ENCODE measurements around the gene RAB26.

The RAB26 gene

GRCh38 chr16:2155091-2155950 is 6.9 kb downstream of the RAB26 start, which contains the start of gene TRAF7 (continued):
- TF ChIP-seq, protein P1, sequence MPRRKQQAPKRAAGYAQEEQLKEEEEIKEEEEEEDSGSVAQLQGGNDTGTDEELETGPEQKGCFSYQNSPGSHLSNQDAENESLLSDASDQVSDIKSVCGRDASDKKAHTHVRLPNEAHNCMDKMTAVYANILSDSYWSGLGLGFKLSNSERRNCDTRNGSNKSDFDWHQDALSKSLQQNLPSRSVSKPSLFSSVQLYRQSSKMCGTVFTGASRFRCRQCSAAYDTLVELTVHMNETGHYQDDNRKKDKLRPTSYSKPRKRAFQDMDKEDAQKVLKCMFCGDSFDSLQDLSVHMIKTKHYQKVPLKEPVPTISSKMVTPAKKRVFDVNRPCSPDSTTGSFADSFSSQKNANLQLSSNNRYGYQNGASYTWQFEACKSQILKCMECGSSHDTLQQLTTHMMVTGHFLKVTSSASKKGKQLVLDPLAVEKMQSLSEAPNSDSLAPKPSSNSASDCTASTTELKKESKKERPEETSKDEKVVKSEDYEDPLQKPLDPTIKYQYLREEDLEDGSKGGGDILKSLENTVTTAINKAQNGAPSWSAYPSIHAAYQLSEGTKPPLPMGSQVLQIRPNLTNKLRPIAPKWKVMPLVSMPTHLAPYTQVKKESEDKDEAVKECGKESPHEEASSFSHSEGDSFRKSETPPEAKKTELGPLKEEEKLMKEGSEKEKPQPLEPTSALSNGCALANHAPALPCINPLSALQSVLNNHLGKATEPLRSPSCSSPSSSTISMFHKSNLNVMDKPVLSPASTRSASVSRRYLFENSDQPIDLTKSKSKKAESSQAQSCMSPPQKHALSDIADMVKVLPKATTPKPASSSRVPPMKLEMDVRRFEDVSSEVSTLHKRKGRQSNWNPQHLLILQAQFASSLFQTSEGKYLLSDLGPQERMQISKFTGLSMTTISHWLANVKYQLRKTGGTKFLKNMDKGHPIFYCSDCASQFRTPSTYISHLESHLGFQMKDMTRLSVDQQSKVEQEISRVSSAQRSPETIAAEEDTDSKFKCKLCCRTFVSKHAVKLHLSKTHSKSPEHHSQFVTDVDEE (CRISPR knock-in tag; IDR thresholded peaks at IDR 0.05) = no peak; the same call in 1 of the 2 replicates
- TF ChIP-seq, protein P2, sequence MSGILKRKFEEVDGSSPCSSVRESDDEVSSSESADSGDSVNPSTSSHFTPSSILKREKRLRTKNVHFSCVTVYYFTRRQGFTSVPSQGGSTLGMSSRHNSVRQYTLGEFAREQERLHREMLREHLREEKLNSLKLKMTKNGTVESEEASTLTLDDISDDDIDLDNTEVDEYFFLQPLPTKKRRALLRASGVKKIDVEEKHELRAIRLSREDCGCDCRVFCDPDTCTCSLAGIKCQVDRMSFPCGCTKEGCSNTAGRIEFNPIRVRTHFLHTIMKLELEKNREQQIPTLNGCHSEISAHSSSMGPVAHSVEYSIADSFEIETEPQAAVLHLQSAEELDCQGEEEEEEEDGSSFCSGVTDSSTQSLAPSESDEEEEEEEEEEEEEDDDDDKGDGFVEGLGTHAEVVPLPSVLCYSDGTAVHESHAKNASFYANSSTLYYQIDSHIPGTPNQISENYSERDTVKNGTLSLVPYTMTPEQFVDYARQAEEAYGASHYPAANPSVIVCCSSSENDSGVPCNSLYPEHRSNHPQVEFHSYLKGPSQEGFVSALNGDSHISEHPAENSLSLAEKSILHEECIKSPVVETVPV (CRISPR knock-in tag; IDR thresholded peaks at IDR 0.05) = peak; percentile 71; the same call in 1 of the 2 replicates
- no peak for TF ChIP-seq ZNF8 (CRISPR knock-in tag; IDR thresholded peaks at IDR 0.05)
- no peak; the same call in none of the 2 replicates for TF ChIP-seq CREB5 (CRISPR knock-in tag; IDR thresholded peaks at IDR 0.05; ENCODE audit: low read depth)
- no peak for TF ChIP-seq ZNF70 (CRISPR knock-in tag; IDR thresholded peaks at IDR 0.05)

GRCh38 chr16:2155977-2156848 is 7.8 kb downstream of the RAB26 start:
- peak; percentile 22 for ATAC-seq
- no peak for TF ChIP-seq ISL1 (CRISPR knock-in tag; IDR thresholded peaks at IDR 0.05)

GRCh38 chr16:2156849-2157224 is 8.4 kb downstream of the RAB26 start:
- no peak for ATAC-seq
- TF ChIP-seq TOX (CRISPR knock-in tag; IDR thresholded peaks at IDR 0.05; ENCODE audit: borderline replicate concordance) = no peak
- TF ChIP-seq CSDC2 (CRISPR knock-in tag; IDR thresholded peaks at IDR 0.05) = no peak
- TF ChIP-seq TCF4 (CRISPR knock-in tag; IDR thresholded peaks at IDR 0.05; ENCODE audit: borderline replicate concordance) = no peak
- no peak for TF ChIP-seq CREB5 (CRISPR knock-in tag; IDR thresholded peaks at IDR 0.05; ENCODE audit: low read depth)
- TF ChIP-seq ZNF8 (CRISPR knock-in tag; IDR thresholded peaks at IDR 0.05) = no peak
- TF ChIP-seq POU6F1 (CRISPR knock-in tag; IDR thresholded peaks at IDR 0.05; ENCODE audit: borderline replicate concordance, low read depth) = no peak
- no peak for TF ChIP-seq OSR1 (CRISPR knock-in tag; IDR thresholded peaks at IDR 0.05)
- TF ChIP-seq, protein P2 (CRISPR knock-in tag; IDR thresholded peaks at IDR 0.05) = no peak
- no peak for TF ChIP-seq ZFP30 (CRISPR knock-in tag; IDR thresholded peaks at IDR 0.05)
- TF ChIP-seq PPARA (CRISPR knock-in tag; IDR thresholded peaks at IDR 0.05; ENCODE audit: borderline replicate concordance) = no peak
- no peak for TF ChIP-seq ZNF70 (CRISPR knock-in tag; IDR thresholded peaks at IDR 0.05)
- no peak for TF ChIP-seq ARNTL (CRISPR knock-in tag; IDR thresholded peaks at IDR 0.05; ENCODE audit: borderline replicate concordance, low read depth)
- TF ChIP-seq, protein P3, sequence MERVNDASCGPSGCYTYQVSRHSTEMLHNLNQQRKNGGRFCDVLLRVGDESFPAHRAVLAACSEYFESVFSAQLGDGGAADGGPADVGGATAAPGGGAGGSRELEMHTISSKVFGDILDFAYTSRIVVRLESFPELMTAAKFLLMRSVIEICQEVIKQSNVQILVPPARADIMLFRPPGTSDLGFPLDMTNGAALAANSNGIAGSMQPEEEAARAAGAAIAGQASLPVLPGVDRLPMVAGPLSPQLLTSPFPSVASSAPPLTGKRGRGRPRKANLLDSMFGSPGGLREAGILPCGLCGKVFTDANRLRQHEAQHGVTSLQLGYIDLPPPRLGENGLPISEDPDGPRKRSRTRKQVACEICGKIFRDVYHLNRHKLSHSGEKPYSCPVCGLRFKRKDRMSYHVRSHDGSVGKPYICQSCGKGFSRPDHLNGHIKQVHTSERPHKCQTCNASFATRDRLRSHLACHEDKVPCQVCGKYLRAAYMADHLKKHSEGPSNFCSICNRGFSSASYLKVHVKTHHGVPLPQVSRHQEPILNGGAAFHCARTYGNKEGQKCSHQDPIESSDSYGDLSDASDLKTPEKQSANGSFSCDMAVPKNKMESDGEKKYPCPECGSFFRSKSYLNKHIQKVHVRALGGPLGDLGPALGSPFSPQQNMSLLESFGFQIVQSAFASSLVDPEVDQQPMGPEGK (CRISPR knock-in tag; IDR thresholded peaks at IDR 0.05; ENCODE audit: borderline replicate concordance) = no peak
- TF ChIP-seq BACH2 (CRISPR knock-in tag; IDR thresholded peaks at IDR 0.05; ENCODE audit: borderline replicate concordance) = no peak
- no peak for TF ChIP-seq ZFP3 (CRISPR knock-in tag; IDR thresholded peaks at IDR 0.05)
- TF ChIP-seq, protein P1 (CRISPR knock-in tag; IDR thresholded peaks at IDR 0.05) = no peak
- TF ChIP-seq ZC3H10 (CRISPR knock-in tag; IDR thresholded peaks at IDR 0.05) = no peak
- TF ChIP-seq ZNF565 (CRISPR knock-in tag; conservative IDR thresholded peaks at IDR 0.05; ENCODE audit: low read depth) = no peak

Data from SK-N-SH treated with all-trans-retinoic acid at 6 μM for 48 hours (cell line).